GM21390 (cell line): ENCODE data around the gene ZKSCAN4.

Experiments used
- ATAC-seq: cut with Tn5 transposase; IDR thresholded peaks from one replicate; pipeline ENCODE4 v1.9.1; 2021; ENCODE audit not compliant: unreplicated experiment

Gene ZKSCAN4

DNA sequence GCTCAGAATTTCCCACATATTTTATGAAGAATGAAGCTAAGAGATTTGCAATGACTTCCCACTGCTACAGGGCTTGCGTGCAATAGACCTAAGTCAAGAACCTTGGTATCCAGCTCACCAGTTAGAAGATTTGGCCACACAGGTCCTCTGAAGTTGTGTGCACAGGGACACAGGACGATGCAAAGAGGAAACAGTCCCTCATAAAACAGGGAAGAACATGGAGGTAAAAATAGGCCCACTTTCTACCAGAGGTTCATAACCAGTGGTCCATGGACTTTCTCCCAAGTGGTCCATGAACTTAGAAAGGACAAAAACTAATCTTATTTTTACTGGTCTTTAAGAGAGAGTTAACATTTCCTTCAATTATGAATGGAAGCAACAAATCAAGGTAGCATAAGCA is 1.3 kb downstream of the ZKSCAN4 start:
- no peak for ATAC-seq

DNA sequence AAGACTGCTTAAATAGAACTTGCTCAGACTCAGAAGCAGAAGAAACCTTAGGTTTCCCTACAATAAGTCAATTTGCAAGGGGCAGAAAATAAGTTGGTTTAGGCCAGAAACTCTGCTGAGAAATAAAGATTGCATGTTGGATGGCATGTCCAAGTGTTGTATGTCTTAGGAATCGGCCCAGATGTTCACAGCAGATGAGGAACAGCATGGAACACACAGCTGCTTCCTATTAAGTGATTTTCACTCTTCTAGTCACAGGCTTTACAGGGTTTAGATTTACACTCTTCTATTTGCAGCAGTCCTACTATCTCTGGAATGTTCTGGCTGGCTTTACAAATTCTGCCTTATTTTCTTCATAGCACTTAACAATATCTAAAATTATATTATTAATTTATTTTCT is 3.2 kb downstream of the ZKSCAN4 start:
- no peak for ATAC-seq

GRCh38 chr6:28245206-28245941 is 6.7 kb downstream of the ZKSCAN4 start:
- ATAC-seq = no peak

DNA sequence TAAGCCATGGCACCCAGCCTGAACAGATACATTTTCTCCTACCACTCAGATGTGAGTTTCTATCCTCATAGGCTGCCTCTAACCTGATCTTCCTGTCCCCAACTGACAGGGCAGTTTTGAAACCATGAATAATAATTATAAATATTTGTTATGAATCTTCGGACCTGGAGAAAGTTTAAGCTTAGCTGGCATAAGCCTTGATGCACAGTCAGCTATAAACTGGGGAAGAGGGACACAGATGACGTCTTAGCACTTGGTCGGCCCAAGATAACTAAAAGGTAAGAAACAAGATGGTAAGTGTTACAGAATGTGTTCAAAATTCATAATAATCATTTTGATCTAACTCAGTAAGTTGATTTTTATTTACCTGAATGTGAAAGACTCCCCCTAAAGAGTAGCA is 8.1 kb downstream of the ZKSCAN4 start:
- no peak for ATAC-seq

DNA sequence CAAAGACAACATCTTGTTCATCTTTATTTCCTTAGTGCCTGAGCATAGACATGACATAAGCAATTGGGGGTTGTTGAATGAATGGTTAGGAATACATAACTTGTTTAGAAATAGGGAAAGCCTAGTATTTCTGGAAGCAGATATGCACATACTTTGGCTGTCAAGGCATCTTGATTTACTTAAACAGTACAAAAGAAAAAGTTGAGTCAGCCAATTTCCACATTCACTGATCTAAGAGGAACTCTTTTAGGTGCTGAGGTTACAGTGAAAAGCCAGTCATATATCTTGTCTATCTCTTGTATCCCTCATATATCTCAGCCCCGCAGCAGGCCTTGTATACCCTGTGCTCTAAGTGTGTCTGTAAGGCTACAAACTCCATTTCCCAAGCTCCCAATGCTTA is 11.6 kb downstream of the ZKSCAN4 start:
- no peak for ATAC-seq

DNA sequence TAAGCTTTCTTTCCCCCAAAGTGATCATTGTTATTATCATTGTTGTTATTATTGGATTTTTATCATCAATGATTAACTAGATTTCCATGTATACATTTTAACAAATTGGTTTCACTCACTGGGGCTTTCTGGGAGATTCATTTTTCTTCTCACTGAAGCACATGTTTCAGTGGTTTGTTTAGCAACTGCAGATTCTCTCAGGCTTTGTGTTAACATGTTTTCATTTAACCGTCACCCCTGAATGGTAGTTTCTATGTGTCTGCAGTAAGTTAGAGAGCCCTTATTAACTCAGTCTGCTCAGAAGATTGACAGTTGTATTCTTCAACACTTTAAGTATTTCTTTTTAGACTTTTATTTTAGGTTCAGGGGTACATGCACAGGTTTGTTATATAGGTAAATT is 12.4 kb downstream of the ZKSCAN4 start:
- ATAC-seq = no peak

GRCh38 chr6:28235912-28236452 is 16.1 kb downstream of the ZKSCAN4 start:
- ATAC-seq = no peak

- no peak for ATAC-seq
Observed at GRCh38 chr6:28232785-28233184, 19.3 kb downstream of the ZKSCAN4 start.

- ATAC-seq = no peak
Observed at GRCh38 chr6:28226460-28226859, 25.6 kb downstream of the ZKSCAN4 start.

DNA sequence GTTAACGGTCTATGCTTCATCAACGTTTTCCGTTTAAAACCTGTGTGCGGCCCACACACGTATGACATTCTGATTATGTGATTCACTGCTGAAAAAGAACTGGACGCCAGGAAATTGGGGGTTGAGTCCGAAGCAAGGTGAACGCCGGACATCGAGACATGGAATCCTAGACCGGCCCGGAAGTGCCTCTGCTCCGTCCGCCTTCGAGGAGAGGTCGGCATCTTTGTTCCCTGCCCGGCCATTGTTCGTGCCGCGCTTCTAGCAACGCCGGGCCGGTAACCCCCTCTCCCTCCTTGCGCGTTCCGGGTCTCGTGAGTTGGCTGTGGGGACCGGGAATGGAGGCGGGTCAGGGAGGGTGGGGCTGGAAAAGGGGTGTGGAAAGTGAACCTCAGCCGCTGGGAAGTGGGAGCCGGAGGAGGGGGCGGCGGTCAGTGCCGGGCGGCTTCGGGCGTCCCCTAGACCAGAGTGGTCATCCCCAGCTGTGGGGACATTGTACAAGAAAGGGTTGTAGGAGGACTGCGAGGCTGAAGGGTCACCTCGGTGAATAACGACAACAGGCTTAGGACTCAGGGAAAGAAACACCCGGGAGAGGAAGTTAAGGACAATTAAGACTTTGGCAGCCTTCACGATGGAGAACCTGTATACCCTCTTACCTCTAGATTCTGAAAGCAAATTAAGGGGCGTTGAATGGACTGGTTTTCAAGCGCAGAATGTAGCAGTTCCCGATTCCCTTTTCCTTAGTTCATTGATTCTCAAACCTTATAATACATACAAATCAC is 26.8 kb downstream of the ZKSCAN4 start, which contains the start of gene ZSCAN9:
Gene ZSCAN9 (plus strand): TSS at position 220 of the 779 bp plus-strand sequence. CDS start 1,810 bp downstream, outside the sequence.
- ATAC-seq = peak; percentile 85

DNA sequence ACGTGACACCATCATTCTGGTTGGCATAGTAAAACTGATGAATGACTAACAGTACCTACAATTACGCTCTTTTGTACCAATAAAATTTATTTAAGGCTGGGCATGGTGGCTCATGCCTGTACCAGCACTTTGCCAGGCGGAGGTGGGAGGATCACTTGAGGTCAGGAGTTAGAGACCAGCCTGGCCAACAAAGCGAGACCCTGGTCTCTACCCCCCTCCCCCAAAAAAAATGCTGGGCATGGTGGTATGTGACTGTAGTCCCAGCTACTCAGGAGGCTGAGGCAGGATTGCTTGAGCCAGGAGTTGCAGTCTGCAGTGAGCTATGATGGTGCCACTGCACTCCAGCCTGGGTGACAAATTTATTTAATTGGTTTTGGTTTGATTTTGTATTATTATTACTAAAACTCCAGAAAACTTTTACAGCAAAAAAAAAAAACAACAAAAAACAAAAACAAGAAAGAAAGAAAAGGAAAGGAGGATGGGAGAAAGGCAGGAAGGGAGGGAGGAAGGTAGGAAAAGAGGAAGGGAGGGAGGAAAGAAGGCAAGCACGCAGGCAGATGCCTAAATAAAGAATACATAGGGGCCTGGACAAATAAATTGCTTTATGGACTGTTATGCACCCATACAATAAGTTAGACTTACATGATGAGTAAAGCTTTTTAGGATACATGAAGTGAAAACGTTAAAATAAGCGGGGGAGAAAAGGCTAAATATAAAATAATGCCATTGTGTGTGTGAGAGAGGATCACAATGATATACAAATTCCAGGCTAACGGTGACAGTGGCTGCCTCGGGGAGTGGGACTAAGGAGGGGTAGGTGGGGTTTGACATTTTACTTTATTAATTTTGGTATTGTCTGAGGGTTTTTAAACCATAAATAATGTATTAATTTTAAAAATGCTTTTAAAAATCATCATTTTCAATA is 27.7 kb downstream of the ZKSCAN4 start:
- no peak for ATAC-seq

GRCh38 chr6:28220257-28221133 is 31.6 kb downstream of the ZKSCAN4 start:
- no peak for ATAC-seq

- peak; percentile 71 for ATAC-seq
Observed at GRCh38 chr6:28218312-28219248, 33.5 kb downstream of the ZKSCAN4 start.

DNA sequence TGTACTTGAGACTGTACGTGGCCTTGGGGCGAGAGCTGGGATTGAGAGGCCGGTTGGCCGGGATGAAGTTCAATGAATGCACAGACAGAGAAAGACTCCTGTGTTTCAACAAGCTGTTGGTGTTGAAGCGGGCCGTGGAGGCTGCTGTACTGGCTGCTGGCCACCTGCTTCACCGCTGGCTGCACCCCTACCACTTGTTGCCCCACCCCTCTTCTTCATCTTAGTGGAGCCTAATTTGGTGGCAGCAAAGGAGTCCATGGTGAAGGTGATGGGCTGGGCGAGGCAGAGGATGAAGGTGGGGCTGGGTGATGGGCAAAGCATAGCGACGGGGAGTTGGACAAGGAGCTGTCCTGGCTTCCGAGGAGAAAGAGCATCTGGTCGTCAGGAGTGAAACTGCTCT is 34.2 kb downstream of the ZKSCAN4 start:
- ATAC-seq = no peak

GRCh38 chr6:28215425-28215824 is 36.6 kb downstream of the ZKSCAN4 start:
- no peak for ATAC-seq

DNA sequence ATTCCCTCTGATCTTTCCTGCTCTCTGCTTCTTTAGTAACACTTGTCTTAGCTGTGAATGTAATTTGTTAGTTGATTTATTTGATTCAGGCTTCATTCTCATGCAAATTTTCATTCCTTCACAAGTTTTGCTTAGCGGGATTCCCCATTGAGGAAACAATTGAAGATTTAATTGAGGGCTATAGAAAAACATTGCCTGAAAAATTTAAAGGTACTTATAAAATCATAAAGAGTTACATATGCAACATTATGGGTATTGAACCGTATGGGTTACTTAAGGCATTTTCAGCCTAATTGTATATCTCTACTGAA is 38.9 kb downstream of the ZKSCAN4 start:
- no peak for ATAC-seq

DNA sequence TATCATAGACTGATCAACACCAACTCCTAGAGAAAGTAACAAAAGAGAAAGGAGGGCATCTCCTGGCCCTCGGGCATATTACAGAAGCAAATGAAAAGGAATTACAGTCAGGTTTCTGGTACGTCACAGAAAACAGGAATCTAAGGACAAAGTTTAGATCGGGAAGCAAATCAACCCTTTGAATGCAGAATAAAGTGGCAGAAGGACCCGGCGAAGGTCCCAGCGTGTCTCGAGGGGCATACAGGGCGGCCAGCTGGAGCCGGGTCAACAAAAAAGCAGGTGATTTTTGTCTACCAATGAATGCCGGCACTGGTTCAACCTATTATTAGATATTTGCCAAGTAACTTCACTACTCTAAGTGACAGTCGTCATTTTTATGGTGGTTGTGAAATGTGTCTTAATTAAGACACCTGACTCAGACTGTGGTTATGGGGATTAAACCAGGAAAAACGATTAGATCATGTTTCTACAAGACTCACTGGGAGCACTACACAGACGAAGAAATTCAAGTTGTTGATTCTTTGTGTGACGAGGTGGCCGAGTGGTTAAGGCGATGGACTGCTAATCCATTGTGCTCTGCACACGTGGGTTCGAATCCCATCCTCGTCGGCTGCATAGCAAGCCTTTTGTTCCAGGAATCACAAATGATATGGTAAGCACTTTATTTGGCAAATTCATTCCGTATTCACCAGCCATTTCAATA is 39.4 kb downstream of the ZKSCAN4 start:
- peak; percentile 68 for ATAC-seq

- ATAC-seq = no peak
Observed at GRCh38 chr6:28211840-28212509, 40.1 kb downstream of the ZKSCAN4 start.
